Astrocyte of the cerebellum (primary cell): ENCODE data around the gene FLNB.

Experiments used
- DNase-seq: peaks from one replicate; pipeline ENCODE4 v3.0.0-alpha.2; 2011; ENCODE audit warnings: low read depth
- H3K4me3 ChIP-seq: 2 replicates; pipeline ENCODE4 v1.5.1; 2011; ENCODE audit warnings: mild to moderate bottlenecking, low read depth, low read length, moderate library complexity
- CTCF ChIP-seq: IDR thresholded peaks from 2 replicates; pipeline ENCODE4 v1.5.1; 2012; ENCODE audit warnings: low read length, low read depth, moderate library complexity, mild to moderate bottlenecking; ENCODE audit errors: missing control alignments
- in situ Hi-C: cut with HindIII; loops from 2 replicates; pipeline ENCODE4 v1.10.0; 2017; ENCODE audit warnings: low sequenced_read_pairs

The FLNB gene

GRCh38 chr3:58106061-58106460, 97.8 kb downstream of the FLNB start:
- no peak overlapping the region for H3K4me3 ChIP-seq
- DNase-seq = no peak
- no peak for TF ChIP-seq CTCF
- in situ Hi-C loops = no loop called here

GRCh38 chr3:58106640-58107039, 98.4 kb downstream of the FLNB start:
- no peak overlapping the region for H3K4me3 ChIP-seq
- no peak for TF ChIP-seq CTCF
- no peak for DNase-seq
- in situ Hi-C loops = no loop called here

- no peak overlapping the region for H3K4me3 ChIP-seq
- no peak for TF ChIP-seq CTCF
- in situ Hi-C loops = no loop called here
- no peak for DNase-seq
Measured at GRCh38 chr3:58107597-58107996, 99.4 kb downstream of the FLNB start.

GRCh38 chr3:58109752-58110151, 101.5 kb downstream of the FLNB start:
- no peak for DNase-seq
- no peak for TF ChIP-seq CTCF
- H3K4me3 ChIP-seq = no peak overlapping the region
- in situ Hi-C loops = no loop called here

- H3K4me3 ChIP-seq = no peak overlapping the region
- DNase-seq = no peak
- no peak for TF ChIP-seq CTCF
- in situ Hi-C loops = no loop called here
Measured at GRCh38 chr3:58111513-58112184, 103.4 kb downstream of the FLNB start.

GRCh38 chr3:58112185-58112535, 103.9 kb downstream of the FLNB start:
- TF ChIP-seq CTCF = no peak
- no peak for DNase-seq
- no peak overlapping the region for H3K4me3 ChIP-seq
- in situ Hi-C loops = no loop called here
